Urinary bladder (tissue), 4 donors: ENCODE results near the gene ILKAP. TPM values are rescaled to one million over a fixed set of nuclear protein-coding genes. Genes with fewer than 3 reads are reported as not detected.

Experiments
- DNase-seq: peaks from one replicate; pipeline ENCODE4 v3.0.0-alpha.2; 2015; ENCODE audit errors: extremely low spot score
- H3K27ac ChIP-seq: one replicate; pipeline ENCODE4 v1.5.1; 2013; ENCODE audit warnings: low read depth, mild to moderate bottlenecking, moderate library complexity
- H3K36me3 ChIP-seq: one replicate; pipeline ENCODE4 v1.6.1; 2013; ENCODE audit warnings: mild to moderate bottlenecking, moderate library complexity; ENCODE audit not compliant: insufficient read depth
- H3K4me1 ChIP-seq: one replicate; pipeline ENCODE4 v1.6.1; 2013; ENCODE audit warnings: mild to moderate bottlenecking, moderate library complexity; ENCODE audit not compliant: insufficient read depth
- H3K4me3 ChIP-seq: one replicate; pipeline ENCODE4 v1.5.1; 2013; ENCODE audit warnings: low read depth, low read length
- WGBS: extraction: QIAGEN DNeasy Blood & Tissue Kit; methylation state at CpG from one replicate; pipeline ENCODE4 v1.1.7; 2013; 5-methylcytosine and 5-hydroxymethylcytosine counted together
- polyA plus RNA-seq: library from polyadenylated mRNA; stranded (reverse); fragments of 200-250 nt; gene quantifications from one replicate; pipeline ENCODE4 v1.2.3, GENCODE V29; 2013
- total RNA-seq: library from RNA; depleted of rRNA; stranded (reverse); fragments of >200 nt; gene quantifications from one replicate; pipeline ENCODE4 v1.2.3, GENCODE V29; 2014
- donor health status: healthy with polysubstance abuse.
- donor health status: healthy.

ILKAP gene
- total and polyA plus RNA-seq, 2 donors: 32.0 to 41.6 TPM

DNA sequence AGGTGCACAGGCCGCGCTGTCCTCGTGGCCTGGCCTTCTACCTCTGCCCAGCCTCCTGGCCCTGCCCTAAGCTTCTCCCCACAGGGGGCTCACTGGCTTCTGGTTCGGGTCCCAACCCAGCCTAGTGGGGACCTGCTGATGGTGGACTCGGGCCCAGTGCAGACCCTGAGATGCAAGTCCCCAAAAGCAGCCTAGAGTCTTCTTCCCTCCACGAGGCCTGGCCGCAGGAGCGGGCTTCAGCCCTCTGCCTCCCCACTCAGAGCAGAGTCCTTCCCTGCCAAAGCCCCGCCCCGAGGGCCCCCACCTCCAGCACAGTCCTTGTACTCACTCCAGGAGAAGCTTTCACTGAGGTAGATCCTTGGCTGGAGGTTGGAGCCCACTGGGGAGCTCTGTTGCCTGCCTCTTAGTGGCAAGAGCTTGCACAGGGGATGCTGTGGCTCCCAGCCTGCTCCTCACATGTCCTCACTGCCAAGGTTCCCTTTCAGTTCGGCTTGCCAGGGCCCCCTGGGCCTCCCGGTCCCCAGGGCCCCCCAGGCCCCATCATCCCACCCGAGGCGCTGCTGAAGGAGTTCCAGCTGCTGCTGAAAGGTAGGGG lies 41.1 kb downstream of the ILKAP start:
- 82% methylated on average over 14 of the region's 14 CpGs for WGBS
- no peak overlapping the region for H3K4me3 ChIP-seq
- H3K4me1 ChIP-seq: no peaks in the 10 kb centered on the region
- H3K36me3 ChIP-seq: no peaks in the 10 kb centered on the region
- DNase-seq: no peak
- no peak overlapping the region for H3K27ac ChIP-seq

DNA sequence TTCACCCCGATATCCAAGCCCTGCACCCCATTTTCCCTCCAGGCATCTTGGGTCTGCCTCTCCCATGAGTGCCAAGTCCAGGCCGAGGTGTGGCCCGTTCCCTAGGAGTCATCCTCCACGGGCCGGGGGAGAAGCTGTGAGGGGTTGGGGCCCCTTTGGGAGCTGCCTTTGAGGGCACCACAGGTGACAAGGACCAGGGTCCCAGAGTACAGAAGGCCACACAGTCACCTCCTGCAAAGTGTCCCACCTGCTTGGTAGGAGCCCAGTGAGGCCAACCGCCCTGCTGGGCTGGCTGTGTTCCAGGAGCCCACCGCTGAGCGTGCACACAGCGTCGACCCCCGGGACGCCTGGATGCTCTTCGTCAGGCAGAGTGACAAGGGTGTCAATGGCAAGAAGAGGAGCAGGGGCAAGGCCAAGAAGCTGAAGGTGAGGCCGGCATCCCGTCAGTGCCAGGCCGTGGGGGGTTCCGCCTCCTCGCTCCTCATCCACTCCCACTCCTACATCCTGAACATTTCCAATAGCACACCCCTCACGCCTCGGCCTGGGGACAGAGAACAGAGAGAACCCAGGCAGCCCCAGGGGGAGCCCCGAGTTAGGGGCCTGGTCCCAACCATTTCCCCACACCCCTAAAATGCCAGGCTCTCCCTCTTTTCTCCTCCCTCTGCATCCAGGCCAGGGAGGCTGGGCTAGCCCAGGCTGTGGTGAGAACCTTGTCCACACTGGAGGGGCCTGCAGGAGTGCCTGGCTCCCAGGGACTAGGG lies 42.0 kb downstream of the ILKAP start:
- no peak overlapping the region for H3K27ac ChIP-seq
- no peaks in the 10 kb centered on the region for H3K4me1 ChIP-seq
- H3K4me3 ChIP-seq: no peak overlapping the region
- no peaks in the 10 kb centered on the region for H3K36me3 ChIP-seq
- DNase-seq: no peak
- WGBS: 94% methylated on average over 21 of the region's 21 CpGs

GRCh38 chr2:238160206-238161129 lies 43.0 kb downstream of the ILKAP start:
- H3K36me3 ChIP-seq: no peaks in the 10 kb centered on the region
- whole genome bisulfite sequencing: 66% methylated on average over 23 of the region's 23 CpGs
- no peak overlapping the region for H3K4me3 ChIP-seq
- no peak for DNase-seq
- no peaks in the 10 kb centered on the region for H3K4me1 ChIP-seq
- H3K27ac ChIP-seq: no peak overlapping the region

DNA sequence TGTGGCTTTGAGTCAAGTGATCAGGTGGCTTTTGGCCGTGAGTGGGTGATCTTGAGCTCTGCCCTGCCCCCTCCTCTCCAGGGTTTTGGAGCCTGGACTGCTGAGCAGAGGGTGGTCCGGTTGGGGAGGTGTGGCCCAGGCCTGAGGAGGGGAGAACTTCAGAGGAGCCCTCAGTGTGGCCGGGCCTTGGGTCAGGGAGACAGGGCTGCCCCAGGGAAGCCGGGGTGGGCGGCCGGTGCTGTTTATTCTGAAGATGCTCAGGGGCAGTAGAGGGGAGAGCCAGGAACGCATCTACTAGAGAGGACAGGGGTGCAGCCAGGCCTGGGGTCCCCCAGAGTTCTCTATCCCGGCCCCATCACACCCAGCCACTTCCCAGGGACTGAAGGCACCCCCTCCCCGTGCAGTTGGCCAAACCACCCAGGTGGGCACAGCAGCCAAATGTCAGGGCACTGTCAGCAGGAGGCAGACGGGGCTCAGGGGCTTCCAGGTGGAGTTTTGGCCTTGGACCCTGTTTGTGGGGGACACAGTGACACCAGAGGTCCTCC lies 43.8 kb downstream of the ILKAP start:
- no peaks in the 10 kb centered on the region for H3K4me1 ChIP-seq
- no peak overlapping the region for H3K4me3 ChIP-seq
- no peak for DNase-seq
- no peaks in the 10 kb centered on the region for H3K36me3 ChIP-seq
- H3K27ac ChIP-seq: no peak overlapping the region
- WGBS: 64% methylated on average over 10 of the region's 10 CpGs

DNA sequence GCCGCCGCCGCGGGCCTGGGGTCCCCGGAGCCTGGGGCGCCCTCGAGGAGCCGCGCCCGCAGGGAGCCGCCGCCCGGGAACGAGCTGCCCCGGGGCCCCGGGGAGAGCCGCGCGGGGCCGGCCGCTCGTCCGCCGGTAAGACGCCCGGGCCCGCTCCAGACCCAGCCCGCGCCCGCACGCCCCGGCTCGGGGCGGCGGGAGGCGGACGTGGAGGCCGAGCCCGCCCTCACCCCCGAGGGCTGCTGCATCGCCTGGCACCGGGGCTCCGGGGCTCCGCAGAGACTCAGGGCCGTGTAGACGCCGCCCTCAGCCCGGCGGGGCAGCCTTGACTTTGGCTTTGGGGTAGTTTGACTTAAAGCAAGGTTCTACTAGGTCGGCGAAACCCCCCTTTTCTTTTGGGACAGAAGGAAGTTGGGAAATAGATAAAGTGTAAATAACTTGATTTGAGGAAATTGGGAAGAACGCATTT lies 44.4 kb downstream of the ILKAP start:
- no peaks in the 10 kb centered on the region for H3K36me3 ChIP-seq
- 4% methylated on average over 52 of the region's 52 CpGs for WGBS
- peak overlapping the region; percentile 35 for H3K4me3 ChIP-seq
- H3K4me1 ChIP-seq: no peaks in the 10 kb centered on the region
- no peak for DNase-seq
- no peak overlapping the region for H3K27ac ChIP-seq

DNA sequence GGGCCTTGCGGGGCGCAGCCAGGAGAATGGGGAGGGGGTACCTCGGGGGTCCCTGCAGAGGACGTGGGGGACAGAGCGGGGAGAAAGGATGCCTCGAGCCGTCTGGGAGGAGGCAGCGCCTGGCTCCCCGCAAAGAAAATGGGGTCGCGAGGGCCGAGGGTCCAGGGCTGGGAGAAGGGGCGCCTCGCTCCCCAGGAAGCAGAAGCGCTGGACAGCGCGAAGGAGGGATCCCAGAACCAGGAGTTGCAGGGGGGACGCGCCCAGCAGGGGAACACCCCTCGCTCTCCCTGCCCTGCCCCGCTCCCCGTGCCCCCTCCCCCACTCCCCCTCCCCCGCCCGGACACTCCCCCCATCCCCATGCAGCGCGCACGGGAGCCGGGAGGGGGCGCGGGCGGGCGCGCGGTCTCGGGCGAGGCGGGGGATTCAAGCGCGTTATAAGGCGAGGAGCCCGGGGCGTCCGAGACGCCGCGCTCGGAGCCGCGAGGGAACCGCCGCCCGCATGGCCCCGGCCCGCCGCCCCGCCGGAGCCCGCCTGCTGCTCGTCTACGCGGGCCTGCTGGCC lies 44.9 kb downstream of the ILKAP start, which contains the start of gene ERFE:
ERFE (plus strand) TSS at position 462 of the 562 bp plus-strand sequence; CDS start at position 500, 38 bp downstream.
- Histone ChIP-seq H3K4me3 (peak within 1 kb of the TSS; percentile 35), H3K4me1 (no peaks in the 10 kb centered on the region), H3K36me3 (no peaks in the 10 kb centered on the region), H3K27ac (no peak within 1 kb of the TSS)
- WGBS: 7% methylated on average over 53 of the region's 61 CpGs
- DNase-seq: no peak

DNA sequence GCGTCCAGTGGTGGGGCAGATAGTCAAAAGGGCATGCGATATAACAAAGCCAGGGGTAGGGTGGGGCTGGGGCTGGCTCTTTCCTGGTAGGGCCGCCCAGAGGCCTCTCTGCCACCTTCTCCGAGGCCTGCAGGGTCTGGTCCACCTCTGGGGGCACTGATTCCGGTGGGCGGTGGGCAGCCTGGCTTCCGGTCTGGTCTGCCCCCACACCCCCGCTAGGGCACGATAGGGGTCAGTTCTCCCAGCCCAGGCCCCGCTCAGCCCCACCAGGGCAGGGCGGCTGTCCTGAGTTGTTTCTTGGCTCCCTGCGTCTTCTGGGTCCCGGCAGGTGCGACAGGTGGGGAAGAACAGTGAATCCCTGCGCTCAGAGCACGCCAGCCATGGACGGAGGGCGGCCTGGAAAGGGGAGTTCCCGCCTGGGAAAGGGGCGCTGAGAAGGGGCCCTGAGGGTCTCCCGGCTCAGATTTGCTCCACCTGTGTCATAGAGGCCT lies 45.4 kb downstream of the ILKAP start:
- no peak overlapping the region for H3K4me3 ChIP-seq
- WGBS: 61% methylated on average over 21 of the region's 21 CpGs
- H3K36me3 ChIP-seq: no peaks in the 10 kb centered on the region
- no peak for DNase-seq
- H3K27ac ChIP-seq: no peak overlapping the region
- no peaks in the 10 kb centered on the region for H3K4me1 ChIP-seq

- 82% methylated on average over 14 of the region's 14 CpGs for WGBS
- no peak for DNase-seq
- no peaks in the 10 kb centered on the region for H3K4me1 ChIP-seq
- H3K4me3 ChIP-seq: no peak overlapping the region
- no peaks in the 10 kb centered on the region for H3K36me3 ChIP-seq
- no peak overlapping the region for H3K27ac ChIP-seq
Observed at GRCh38 chr2:238157506-238158017, 45.9 kb downstream of the ILKAP start.

- DNase-seq: no peak
- Histone ChIP-seq H3K36me3 (no peaks in the 10 kb centered on the region), H3K27ac (no peak overlapping the region), H3K4me3 (no peak overlapping the region), H3K4me1 (no peaks in the 10 kb centered on the region)
- 81% methylated on average over 18 of the region's 18 CpGs for WGBS
Observed at GRCh38 chr2:238155761-238156694, 47.5 kb downstream of the ILKAP start.

DNA sequence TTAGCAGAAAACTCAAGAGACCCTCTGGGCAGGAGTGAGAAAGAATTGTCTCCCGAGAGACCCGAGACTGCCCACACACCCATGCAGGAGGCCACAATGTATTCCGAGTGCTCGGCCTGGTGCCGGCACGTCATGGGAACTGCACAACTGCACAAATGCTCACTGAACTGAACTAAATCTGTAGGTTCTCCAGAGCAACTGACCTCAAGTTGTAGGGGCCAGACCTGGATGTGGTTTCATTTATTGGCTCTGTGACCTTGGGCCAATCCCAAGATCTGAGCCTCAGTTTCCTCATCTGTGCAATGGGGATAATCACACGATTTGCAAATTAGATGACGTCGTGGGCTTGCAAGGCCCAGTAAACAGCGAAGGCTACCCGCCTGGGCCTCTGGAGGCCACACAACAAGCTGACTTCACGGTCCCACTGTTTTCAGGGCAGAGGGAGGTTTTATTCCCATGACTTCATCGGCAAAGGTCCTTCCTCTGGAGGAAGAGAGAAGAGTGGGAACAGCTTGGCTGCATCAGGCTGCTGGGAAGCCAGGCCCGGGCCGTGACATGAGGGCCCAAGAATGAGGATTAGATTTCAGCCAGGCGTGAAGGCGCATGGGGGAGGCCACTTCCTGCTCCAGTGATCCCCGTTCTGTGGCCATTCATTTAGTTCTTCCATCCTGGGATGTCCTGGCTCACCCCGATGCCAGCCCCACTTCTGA lies 48.3 kb downstream of the ILKAP start:
- H3K4me1 ChIP-seq: no peaks in the 10 kb centered on the region
- no peak overlapping the region for H3K4me3 ChIP-seq
- no peaks in the 10 kb centered on the region for H3K36me3 ChIP-seq
- H3K27ac ChIP-seq: no peak overlapping the region
- WGBS: 70% methylated on average over 19 of the region's 19 CpGs
- no peak for DNase-seq

DNA sequence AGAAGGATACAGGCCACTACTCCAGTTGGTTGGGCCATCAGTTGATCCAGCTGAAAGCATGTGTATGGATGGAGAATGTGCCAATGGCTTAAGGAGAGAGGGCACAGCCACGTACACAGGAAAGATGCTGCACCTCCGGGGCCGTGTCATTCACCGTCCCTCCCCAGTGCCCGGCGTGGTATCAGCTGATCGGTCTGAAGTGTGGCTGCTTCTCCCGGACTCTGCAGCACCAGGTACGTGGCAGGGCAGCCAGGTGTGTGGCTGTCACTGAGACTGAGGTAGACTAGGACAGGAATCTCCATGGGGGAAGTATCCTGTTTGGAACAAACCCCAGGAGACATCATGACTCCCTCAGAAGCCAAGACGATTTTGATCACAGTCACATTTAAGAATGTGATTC lies 48.9 kb downstream of the ILKAP start:
- no peak for DNase-seq
- no peaks in the 10 kb centered on the region for H3K36me3 ChIP-seq
- H3K27ac ChIP-seq: no peak overlapping the region
- 94% methylated on average over 10 of the region's 10 CpGs for WGBS
- H3K4me1 ChIP-seq: no peaks in the 10 kb centered on the region
- no peak overlapping the region for H3K4me3 ChIP-seq
